K562 (cell line): ENCODE measurements around the gene ST6GALNAC1. TPM values are rescaled to one million over a fixed set of nuclear protein-coding genes. Genes with fewer than 3 reads are reported as not detected.

ENCODE experiments used
- ATAC-seq: fragments of 200-7000 bp; cut with Tn5 transposase; 3 replicates; pipeline ENCODE4 v1.9.1; 2020; ENCODE audit warnings: moderate library complexity
- BruUV-seq: library from RNA; stranded (reverse); fragments of 400-500 nt; replicated peaks from 2 replicates; lab custom pipeline; 2021; lab: Mats Ljungman, UMichigan
- CTCF ChIA-PET: fragments of 300-600 bp; formaldehyde crosslinking; extraction: SDS; loops from one replicate; lab custom pipeline; 2021; ENCODE audit warnings: low intra/inter-chr PET ratio; lab: Yijun Ruan, JAX
- POLR2A ChIA-PET: fragments of 300-600, 350-650 bp; sonication (Branson Sonifier 250); formaldehyde crosslinking; extraction: SDS; loops from one replicate; lab custom pipeline; 2021; ENCODE audit warnings: antibody characterized with exemption, inconsistent platforms; lab: Yijun Ruan, JAX
- DNase-seq, 4 experiments: peaks; one replicate each; pipeline versions ENCODE4 v3.0.0 to v3.0.0-alpha.2; 2011 to 2018; ENCODE audit warnings: low spot score in 3 of 4, mixed read lengths in 3 of 4; ENCODE audit errors: extremely low read depth in 1 of 4
- FAIRE-seq: peaks from 2 replicates; lab custom pipeline; 2011; peaks lifted over from hg19 to GRCh38; lab: Jason Lieb, UNC
- H2AFZ ChIP-seq: 2 replicates; pipeline ENCODE4 v1.6.0; 2011; ENCODE audit warnings: low read depth, low read length, control low read depth, inconsistent platforms
- H3K27ac ChIP-seq: fragments of 200-600 bp; 3 replicates; pipeline ENCODE4 v1.8.0; 2011; ENCODE audit warnings: low read depth, mild to moderate bottlenecking, control low read depth, inconsistent platforms, low read length, moderate library complexity, mixed read lengths; ENCODE audit errors: extremely low read depth
- H3K27me3 ChIP-seq, 2 experiments: fragments of 300-600 bp in 1 of 2; 2 replicates in 1 of 2; 3 replicates in 1 of 2; pipeline versions ENCODE4 v1.6.0 to v1.8.0; 2011; ENCODE audit warnings: inconsistent platforms in 2 of 2, low read length in 2 of 2, mild to moderate bottlenecking in 1 of 2, mixed read lengths in 1 of 2, moderate library complexity in 1 of 2; ENCODE audit not compliant: control insufficient read depth in 2 of 2, insufficient read depth in 2 of 2
- H3K36me3 ChIP-seq: fragments of 300-600 bp; 3 replicates; pipeline ENCODE4 v1.8.0; 2011; ENCODE audit warnings: mild to moderate bottlenecking, low read length, inconsistent platforms; ENCODE audit not compliant: control insufficient read depth, insufficient read depth
- H3K4me1 ChIP-seq, 2 experiments: fragments of 200-600 bp in 1 of 2; replicated peaks in 1 of 2; 2 replicates in 1 of 2; 3 replicates in 1 of 2; pipeline versions ENCODE4 v1.5.1 to v1.8.0; 2011; ENCODE audit warnings: inconsistent platforms in 2 of 2, low read length in 2 of 2, mild to moderate bottlenecking in 1 of 2, mixed read lengths in 1 of 2, moderate library complexity in 1 of 2; ENCODE audit not compliant: control insufficient read depth in 2 of 2, insufficient read depth in 2 of 2
- H3K4me2 ChIP-seq: 2 replicates; pipeline ENCODE4 v1.6.1; 2011; ENCODE audit warnings: low read length, control low read depth, inconsistent platforms, mixed read lengths; ENCODE audit not compliant: insufficient read depth
- H3K4me3 ChIP-seq: fragments of 200-600 bp; sonication (generic), shearing (Covaris generic); 2 replicates; pipeline ENCODE4 v1.5.1; 2016; ENCODE audit warnings: control low read depth, inconsistent platforms
- H3K79me2 ChIP-seq: fragments of 200-600 bp; 3 replicates; pipeline ENCODE4 v1.8.0; 2011; ENCODE audit warnings: low read length, inconsistent platforms; ENCODE audit not compliant: control insufficient read depth, insufficient read depth
- H3K9ac ChIP-seq, 2 experiments: 2 replicates each; pipeline versions ENCODE4 v1.6.0 to v1.6.1; 2011; ENCODE audit warnings: low read depth in 2 of 2, low read length in 2 of 2, control low read depth in 1 of 2, inconsistent platforms in 1 of 2, mild to moderate bottlenecking in 1 of 2, mixed read lengths in 1 of 2; ENCODE audit not compliant: insufficient read depth in 1 of 2
- H3K9me1 ChIP-seq: one replicate; pipeline ENCODE4 v1.6.0; 2011; ENCODE audit warnings: inconsistent platforms, mild to moderate bottlenecking, low read length, moderate library complexity; ENCODE audit not compliant: control insufficient read depth, insufficient read depth
- H3K9me3 ChIP-seq: replicated peaks from 2 replicates; pipeline ENCODE4 v1.5.1; 2011; ENCODE audit warnings: low read depth, low read length, inconsistent platforms; ENCODE audit not compliant: control insufficient read depth, insufficient read depth
- H4K20me1 ChIP-seq: replicated peaks from 2 replicates; pipeline ENCODE4 v1.6.1; 2011; ENCODE audit warnings: low read length, inconsistent platforms, mixed read lengths; ENCODE audit not compliant: control insufficient read depth, insufficient read depth
- ARNT ChIP-seq, 2 experiments: fragments of 450-650 bp; IDR thresholded peaks; 2 replicates each; pipeline ENCODE4 v1.6.1; 2016; ENCODE audit warnings: mild to moderate bottlenecking in 1 of 2
- CBX5 ChIP-seq: IDR thresholded peaks from 2 replicates; pipeline ENCODE4 v1.6.1; 2014; ENCODE audit warnings: low read depth, borderline replicate concordance
- CHD2 ChIP-seq: IDR thresholded peaks from 2 replicates; pipeline ENCODE4 v1.6.1; 2011; ENCODE audit warnings: low read depth, low read length
- FIP1L1 ChIP-seq: fragments of 200-400 bp; formaldehyde crosslinking; IDR thresholded peaks from 2 replicates; pipeline ENCODE4 v1.6.1; 2018; ENCODE audit warnings: mild to moderate bottlenecking, low read depth, low read length; ENCODE audit not compliant: poor library complexity, severe bottlenecking
- HOMEZ ChIP-seq: fragments of 250-450 bp; sonication (Bioruptor Pico); IDR thresholded peaks from 2 replicates; pipeline ENCODE4 v1.4.0; 2020; ENCODE audit warnings: mild to moderate bottlenecking, moderate library complexity
- HOXB6 ChIP-seq: fragments of 250-450 bp; sonication (Bioruptor Pico); IDR thresholded peaks from 2 replicates; pipeline ENCODE4 v1.5.1; 2022; ENCODE audit warnings: mild to moderate bottlenecking, borderline replicate concordance
- MAZ ChIP-seq, 2 experiments: fragments of 450-650 bp in 1 of 2; sonication (generic) in 1 of 2; formaldehyde crosslinking; IDR thresholded peaks in 1 of 2; conservative IDR thresholded peaks in 1 of 2; 2 replicates each; pipeline versions ENCODE4 v1.4.0 to v1.5.0; 2020; ENCODE audit warnings: mild to moderate bottlenecking in 1 of 2, missing genetic modification reagents in 1 of 2
- MCM3 ChIP-seq: fragments of 450-650 bp; IDR thresholded peaks from 2 replicates; pipeline ENCODE4 v1.6.1; 2016
- ZNF184 ChIP-seq: sonication (generic); formaldehyde crosslinking; IDR thresholded peaks from 2 replicates; pipeline ENCODE4 v1.5.0; 2020; ENCODE audit warnings: missing genetic modification reagents
- ZNF644 ChIP-seq: fragments of 200-800 bp; sonication (Bioruptor generic); IDR thresholded peaks from 2 replicates; pipeline ENCODE4 v1.6.1; 2016; ENCODE audit warnings: low read depth, missing genetic modification characterization, missing compliant biosample characterization
- ZNF695 ChIP-seq: fragments of 450-650 bp; formaldehyde crosslinking; IDR thresholded peaks from 2 replicates; pipeline ENCODE4 v1.4.0; 2020; ENCODE audit warnings: mild to moderate bottlenecking, moderate library complexity
- in situ Hi-C: fragments of 300-500 bp; cut with MboI; formaldehyde crosslinking; loops from 4 replicates; pipeline ENCODE4 v1.15.0; 2018; ENCODE audit warnings: inconsistent platforms, mixed read lengths
- intact Hi-C: fragments of 100-400 bp; cut with micrococcal nuclease; formaldehyde crosslinking; loops from 2 replicates; pipeline ENCODE4 v1.14.2; 2022
- polyA plus RNA-seq, 8 experiments: library from polyadenylated mRNA; depleted of rRNA in 4 of 8; stranded (reverse) in 5 of 8; unstranded in 3 of 8; fragments of >200 nt; fragmentation: Nextera tagmentation in 2 of 8; fragmentation: Illumina TruSeq in 1 of 8; extraction: Ambion mirVana in 2 of 8; extraction: Trizol in 1 of 8; gene quantifications; 2 replicates each; pipeline versions ENCODE4 v1.2.1 to v1.2.3, GENCODE V29; 2011 to 2014; ENCODE audit warnings: inconsistent platforms in 1 of 8, missing spikeins in 1 of 8
- total RNA-seq, 7 experiments: library from RNA; depleted of rRNA in 6 of 7; stranded (reverse); fragments of >200 nt in 6 of 7; fragmentation: Illumina TruSeq in 2 of 7; extraction: Trizol in 2 of 7; gene quantifications; 2 replicates each; pipeline versions ENCODE4 v1.2.1 to v1.2.3, GENCODE V29; 2011 to 2021; ENCODE audit warnings: low replicate concordance in 1 of 7

ST6GALNAC1 gene
- total and polyA plus RNA-seq, 9 of the 15 experiments (the other 6 are each of a cell fraction or from before 2014, with no cell fraction given) = 20.6 to 68.4 (median 50.5) TPM

GRCh38 chr17:76588182-76588581 is 55.4 kb downstream of the ST6GALNAC1 start:
- H3K27me3 ChIP-seq = peaks cover 0 to 6% of the 10 kb centered on the region in 2 experiments; a peak in 2 of 5 replicates
- H3K4me2 ChIP-seq = no peak overlapping the region
- FAIRE-seq (no peak), ATAC-seq (no peak), DNase-seq (no peak)
- no peaks in the 10 kb centered on the region for H3K36me3 ChIP-seq
- POLR2A ChIA-PET = interaction anchor here (0.9 to 1.2 kb wide), 2 partner anchors 10 to 31 kb away, joined by 3 to 4 read pairs; no protein-coding TSS in a partner anchor
- no peaks in the 10 kb centered on the region for H3K79me2 ChIP-seq
- intact Hi-C loops (no loop called here), in situ Hi-C loops (no loop called here)
- CTCF ChIA-PET = no interaction called here
- H4K20me1 ChIP-seq = no peaks in the 10 kb centered on the region
- H3K9me3 ChIP-seq = no peaks in the 10 kb centered on the region
- H2AFZ ChIP-seq = no peak overlapping the region
- peak overlapping the region in 1 of 2 experiments; percentile 7; a peak in 1 of 4 replicates for H3K9ac ChIP-seq
- H3K4me1 ChIP-seq = peaks cover 0 to 28% of the 10 kb centered on the region in 2 experiments; a peak in 4 of 5 replicates
- H3K4me3 ChIP-seq = no peak overlapping the region
- no peak for TF ChIP-seq MCM3
- TF ChIP-seq HOXB6 (CRISPR knock-in tag) = no peak
- no peak for TF ChIP-seq ZNF644
- no peak for TF ChIP-seq ZNF695 (CRISPR knock-in tag)
- TF ChIP-seq FIP1L1 = no peak
- TF ChIP-seq HOMEZ = no peak
- TF ChIP-seq MAZ (CRISPR knock-in tag; conservative IDR thresholded peaks at IDR 0.05 in 1 of 2, IDR thresholded peaks at IDR 0.05 in 1 of 2) = no peak
- TF ChIP-seq ZNF184 = no peak
- no peak for TF ChIP-seq ARNT (IDR thresholded peaks at IDR 0.05)
- no peak for TF ChIP-seq CBX5
- TF ChIP-seq CHD2 = no peak
- no TSS peak for BruUV-seq
- no peaks in the 10 kb centered on the region for H3K9me1 ChIP-seq
- H3K27ac ChIP-seq = no peak overlapping the region
